SK-N-SH treated with all-trans-retinoic acid at 6 μM for 48 hours (cell line): ENCODE data around the gene YBX1.

Experiments used
- ESRRG ChIP-seq: fragments of 250-450 bp; sonication (Bioruptor Pico); IDR thresholded peaks from 2 replicates; pipeline ENCODE4 v1.6.1; 2021; ENCODE audit warnings: mild to moderate bottlenecking
- RARB ChIP-seq: fragments of 250-450 bp; sonication (Bioruptor Pico); IDR thresholded peaks from 2 replicates; pipeline ENCODE4 v1.8.0; 2021; ENCODE audit warnings: mild to moderate bottlenecking, moderate library complexity
- ZC3H10 ChIP-seq: fragments of 250-450 bp; sonication (Bioruptor Pico); IDR thresholded peaks from 2 replicates; pipeline ENCODE4 v1.5.1; 2021; ENCODE audit warnings: mild to moderate bottlenecking, moderate library complexity
- ZFP3 ChIP-seq: fragments of 250-450 bp; sonication (Bioruptor Pico); IDR thresholded peaks from 2 replicates; pipeline ENCODE4 v1.5.0; 2020; ENCODE audit warnings: mild to moderate bottlenecking, moderate library complexity
- ZNF565 ChIP-seq: fragments of 450-650 bp; formaldehyde crosslinking; conservative IDR thresholded peaks from 2 replicates; pipeline ENCODE4 v1.5.0; 2020; ENCODE audit warnings: low read depth, mild to moderate bottlenecking, moderate library complexity
- TF ChIP-seq, protein P1 (sequence below): fragments of 250-450 bp; sonication (Bioruptor Pico); IDR thresholded peaks from 2 replicates; pipeline ENCODE4 v1.5.1; 2020; ENCODE audit warnings: low read depth, mild to moderate bottlenecking, moderate library complexity
- TF ChIP-seq, protein P2 (sequence below): fragments of 250-450 bp; sonication (Bioruptor Pico); IDR thresholded peaks from 2 replicates; pipeline ENCODE4 v1.8.0; 2020; ENCODE audit warnings: mild to moderate bottlenecking, moderate library complexity, borderline replicate concordance

- TF ChIP-seq RARB (no peak), ZFP3 (no peak), ESRRG (CRISPR knock-in tag) (no peak), ZNF565 (CRISPR knock-in tag) (no peak), ZC3H10 (CRISPR knock-in tag) (no peak)
- TF ChIP-seq, protein P1, sequence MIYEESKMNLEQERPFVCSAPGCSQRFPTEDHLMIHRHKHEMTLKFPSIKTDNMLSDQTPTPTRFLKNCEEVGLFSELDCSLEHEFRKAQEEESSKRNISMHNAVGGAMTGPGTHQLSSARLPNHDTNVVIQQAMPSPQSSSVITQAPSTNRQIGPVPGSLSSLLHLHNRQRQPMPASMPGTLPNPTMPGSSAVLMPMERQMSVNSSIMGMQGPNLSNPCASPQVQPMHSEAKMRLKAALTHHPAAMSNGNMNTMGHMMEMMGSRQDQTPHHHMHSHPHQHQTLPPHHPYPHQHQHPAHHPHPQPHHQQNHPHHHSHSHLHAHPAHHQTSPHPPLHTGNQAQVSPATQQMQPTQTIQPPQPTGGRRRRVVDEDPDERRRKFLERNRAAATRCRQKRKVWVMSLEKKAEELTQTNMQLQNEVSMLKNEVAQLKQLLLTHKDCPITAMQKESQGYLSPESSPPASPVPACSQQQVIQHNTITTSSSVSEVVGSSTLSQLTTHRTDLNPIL (CRISPR knock-in tag), result no peak
- TF ChIP-seq, protein P2, sequence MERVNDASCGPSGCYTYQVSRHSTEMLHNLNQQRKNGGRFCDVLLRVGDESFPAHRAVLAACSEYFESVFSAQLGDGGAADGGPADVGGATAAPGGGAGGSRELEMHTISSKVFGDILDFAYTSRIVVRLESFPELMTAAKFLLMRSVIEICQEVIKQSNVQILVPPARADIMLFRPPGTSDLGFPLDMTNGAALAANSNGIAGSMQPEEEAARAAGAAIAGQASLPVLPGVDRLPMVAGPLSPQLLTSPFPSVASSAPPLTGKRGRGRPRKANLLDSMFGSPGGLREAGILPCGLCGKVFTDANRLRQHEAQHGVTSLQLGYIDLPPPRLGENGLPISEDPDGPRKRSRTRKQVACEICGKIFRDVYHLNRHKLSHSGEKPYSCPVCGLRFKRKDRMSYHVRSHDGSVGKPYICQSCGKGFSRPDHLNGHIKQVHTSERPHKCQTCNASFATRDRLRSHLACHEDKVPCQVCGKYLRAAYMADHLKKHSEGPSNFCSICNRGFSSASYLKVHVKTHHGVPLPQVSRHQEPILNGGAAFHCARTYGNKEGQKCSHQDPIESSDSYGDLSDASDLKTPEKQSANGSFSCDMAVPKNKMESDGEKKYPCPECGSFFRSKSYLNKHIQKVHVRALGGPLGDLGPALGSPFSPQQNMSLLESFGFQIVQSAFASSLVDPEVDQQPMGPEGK (CRISPR knock-in tag), result no peak
Observed at GRCh38 chr1:42735056-42735455, 52.8 kb downstream of the YBX1 start.
